ENCODE measurements around the gene TEX2.

Gene TEX2

GRCh38 chr17:64300699-64300965 lies 37.6 kb upstream of the TEX2 start:
- H3K56ac ChIP-seq (ENCODE audit: low read length), result no peak overlapping the region
- WGBS (ENCODE audit: extremely low coverage, insufficient coverage, low lambda C conversion rate), result no CpG with 5 or more reads among the region's 8 CpGs
- no peak overlapping the region for H3K9ac ChIP-seq (ENCODE audit: low read length)
- DNase-seq, result no peak
- no peak overlapping the region for H3K4me2 ChIP-seq (ENCODE audit: low read length)
- no peaks in the 10 kb centered on the region for H3K79me1 ChIP-seq (ENCODE audit: low read length)
- no peak overlapping the region for H4K5ac ChIP-seq (ENCODE audit: low read length)
- H2BK15ac ChIP-seq (replicated peaks; ENCODE audit: low read depth), result no peak overlapping the region
- no peaks in the 10 kb centered on the region for H3K36me3 ChIP-seq (ENCODE audit: control insufficient read depth, insufficient read depth, low read length)
- H2BK5ac ChIP-seq (ENCODE audit: low read length), result no peak overlapping the region
- H3K4ac ChIP-seq (ENCODE audit: low read depth, low read length), result no peak overlapping the region
- H2AK5ac ChIP-seq (ENCODE audit: low read length), result no peak overlapping the region
- H3K4me1 ChIP-seq (ENCODE audit: control insufficient read depth, low read depth, low read length), result no peaks in the 10 kb centered on the region
- H4K8ac ChIP-seq (ENCODE audit: low read depth, low read length), result no peak overlapping the region
- no peak overlapping the region for H3K23ac ChIP-seq (ENCODE audit: low read length)
- no peak overlapping the region for H2BK120ac ChIP-seq (ENCODE audit: low read depth, low read length)
- no peaks in the 10 kb centered on the region for H3K27me3 ChIP-seq (ENCODE audit: insufficient read depth, low read length, poor library complexity)
- H3K4me3 ChIP-seq (ENCODE audit: low read length), result no peak overlapping the region
- no peak overlapping the region for H3K18ac ChIP-seq (ENCODE audit: low read length)
- H3K79me2 ChIP-seq (ENCODE audit: control insufficient read depth, insufficient read depth, low read length), result no peaks in the 10 kb centered on the region
- no peak overlapping the region for H3K27ac ChIP-seq (ENCODE audit: low read depth, low read length)

- no peak overlapping the region for H3K4me2 ChIP-seq (ENCODE audit: low read length)
- no peak overlapping the region for H2BK15ac ChIP-seq (replicated peaks; ENCODE audit: low read depth)
- H4K5ac ChIP-seq (ENCODE audit: low read length), result no peak overlapping the region
- H3K79me2 ChIP-seq (ENCODE audit: control insufficient read depth, insufficient read depth, low read length), result no peaks in the 10 kb centered on the region
- H2BK5ac ChIP-seq (ENCODE audit: low read length), result no peak overlapping the region
- H3K23ac ChIP-seq (ENCODE audit: low read length), result no peak overlapping the region
- no peak overlapping the region for H3K9ac ChIP-seq (ENCODE audit: low read length)
- H3K27me3 ChIP-seq (ENCODE audit: insufficient read depth, low read length, poor library complexity), result no peaks in the 10 kb centered on the region
- no peak overlapping the region for H3K4ac ChIP-seq (ENCODE audit: low read depth, low read length)
- peak; percentile 38 for DNase-seq
- no peak overlapping the region for H2AK5ac ChIP-seq (ENCODE audit: low read length)
- H3K56ac ChIP-seq (ENCODE audit: low read length), result no peak overlapping the region
- no peak overlapping the region for H3K4me3 ChIP-seq (ENCODE audit: low read length)
- H3K36me3 ChIP-seq (ENCODE audit: control insufficient read depth, insufficient read depth, low read length), result no peaks in the 10 kb centered on the region
- no peaks in the 10 kb centered on the region for H3K79me1 ChIP-seq (ENCODE audit: low read length)
- H3K4me1 ChIP-seq (ENCODE audit: control insufficient read depth, low read depth, low read length), result no peaks in the 10 kb centered on the region
- no CpG with 5 or more reads among the region's 8 CpGs for WGBS (ENCODE audit: extremely low coverage, insufficient coverage, low lambda C conversion rate)
- no peak overlapping the region for H2BK120ac ChIP-seq (ENCODE audit: low read depth, low read length)
- no peak overlapping the region for H3K18ac ChIP-seq (ENCODE audit: low read length)
- no peak overlapping the region for H4K8ac ChIP-seq (ENCODE audit: low read depth, low read length)
- H3K27ac ChIP-seq (ENCODE audit: low read depth, low read length), result no peak overlapping the region
These were observed 34.5 kb upstream of the TEX2 start for GRCh38 chr17:64297467-64298088.

- Histone ChIP-seq H3K4ac (ENCODE audit: low read depth, low read length) (no peak overlapping the region), H3K27ac (ENCODE audit: low read depth, low read length) (no peak overlapping the region), H2BK120ac (ENCODE audit: low read depth, low read length) (no peak overlapping the region), H4K8ac (ENCODE audit: low read depth, low read length) (no peak overlapping the region), H3K56ac (ENCODE audit: low read length) (no peak overlapping the region), H2BK15ac (replicated peaks; ENCODE audit: low read depth) (no peak overlapping the region), H3K4me1 (ENCODE audit: control insufficient read depth, low read depth, low read length) (no peaks in the 10 kb centered on the region), H3K4me3 (ENCODE audit: low read length) (no peak overlapping the region), H3K23ac (ENCODE audit: low read length) (no peak overlapping the region), H3K4me2 (ENCODE audit: low read length) (no peak overlapping the region), H3K36me3 (ENCODE audit: control insufficient read depth, insufficient read depth, low read length) (no peaks in the 10 kb centered on the region), H3K27me3 (ENCODE audit: insufficient read depth, low read length, poor library complexity) (no peaks in the 10 kb centered on the region), H3K18ac (ENCODE audit: low read length) (no peak overlapping the region), H2AK5ac (ENCODE audit: low read length) (no peak overlapping the region), H3K79me1 (ENCODE audit: low read length) (no peaks in the 10 kb centered on the region), H4K5ac (ENCODE audit: low read length) (no peak overlapping the region), H2BK5ac (ENCODE audit: low read length) (no peak overlapping the region), H3K79me2 (ENCODE audit: control insufficient read depth, insufficient read depth, low read length) (no peaks in the 10 kb centered on the region), H3K9ac (ENCODE audit: low read length) (no peak overlapping the region)
- WGBS (ENCODE audit: extremely low coverage, insufficient coverage, low lambda C conversion rate), result no CpG with 5 or more reads among the region's 5 CpGs
- DNase-seq, result no peak
These were observed 33.2 kb upstream of the TEX2 start for GRCh38 chr17:64296246-64296645.

GRCh38 chr17:64295146-64295545 lies 32.1 kb upstream of the TEX2 start:
- no peak for DNase-seq
- no peaks in the 10 kb centered on the region for H3K79me2 ChIP-seq (ENCODE audit: control insufficient read depth, insufficient read depth, low read length)
- no peak overlapping the region for H2BK120ac ChIP-seq (ENCODE audit: low read depth, low read length)
- no peak overlapping the region for H4K5ac ChIP-seq (ENCODE audit: low read length)
- H3K27me3 ChIP-seq (ENCODE audit: insufficient read depth, low read length, poor library complexity), result no peaks in the 10 kb centered on the region
- H3K4me2 ChIP-seq (ENCODE audit: low read length), result no peak overlapping the region
- no peak overlapping the region for H3K23ac ChIP-seq (ENCODE audit: low read length)
- H3K4ac ChIP-seq (ENCODE audit: low read depth, low read length), result no peak overlapping the region
- no peak overlapping the region for H4K8ac ChIP-seq (ENCODE audit: low read depth, low read length)
- no peak overlapping the region for H3K9ac ChIP-seq (ENCODE audit: low read length)
- H3K27ac ChIP-seq (ENCODE audit: low read depth, low read length), result no peak overlapping the region
- H2BK5ac ChIP-seq (ENCODE audit: low read length), result no peak overlapping the region
- WGBS (ENCODE audit: extremely low coverage, insufficient coverage, low lambda C conversion rate), result no CpG with 5 or more reads among the region's 3 CpGs
- H3K79me1 ChIP-seq (ENCODE audit: low read length), result no peaks in the 10 kb centered on the region
- no peak overlapping the region for H3K56ac ChIP-seq (ENCODE audit: low read length)
- H2BK15ac ChIP-seq (replicated peaks; ENCODE audit: low read depth), result no peak overlapping the region
- H3K36me3 ChIP-seq (ENCODE audit: control insufficient read depth, insufficient read depth, low read length), result no peaks in the 10 kb centered on the region
- H3K4me3 ChIP-seq (ENCODE audit: low read length), result no peak overlapping the region
- no peak overlapping the region for H3K18ac ChIP-seq (ENCODE audit: low read length)
- H2AK5ac ChIP-seq (ENCODE audit: low read length), result no peak overlapping the region
- no peaks in the 10 kb centered on the region for H3K4me1 ChIP-seq (ENCODE audit: control insufficient read depth, low read depth, low read length)

GRCh38 chr17:64291268-64291851 lies 28.3 kb upstream of the TEX2 start:
- Histone ChIP-seq H3K27me3 (ENCODE audit: insufficient read depth, low read length, poor library complexity) (no peaks in the 10 kb centered on the region), H3K27ac (ENCODE audit: low read depth, low read length) (no peak overlapping the region), H3K23ac (ENCODE audit: low read length) (no peak overlapping the region), H2BK5ac (ENCODE audit: low read length) (no peak overlapping the region), H3K9ac (ENCODE audit: low read length) (no peak overlapping the region), H2AK5ac (ENCODE audit: low read length) (no peak overlapping the region), H2BK120ac (ENCODE audit: low read depth, low read length) (no peak overlapping the region), H3K4me3 (ENCODE audit: low read length) (no peak overlapping the region), H3K4ac (ENCODE audit: low read depth, low read length) (no peak overlapping the region), H3K56ac (ENCODE audit: low read length) (no peak overlapping the region), H3K79me2 (ENCODE audit: control insufficient read depth, insufficient read depth, low read length) (no peaks in the 10 kb centered on the region), H2BK15ac (replicated peaks; ENCODE audit: low read depth) (no peak overlapping the region), H3K4me2 (ENCODE audit: low read length) (no peak overlapping the region), H3K18ac (ENCODE audit: low read length) (no peak overlapping the region), H4K8ac (ENCODE audit: low read depth, low read length) (no peak overlapping the region), H3K4me1 (ENCODE audit: control insufficient read depth, low read depth, low read length) (no peaks in the 10 kb centered on the region), H3K36me3 (ENCODE audit: control insufficient read depth, insufficient read depth, low read length) (no peaks in the 10 kb centered on the region), H4K5ac (ENCODE audit: low read length) (no peak overlapping the region), H3K79me1 (ENCODE audit: low read length) (no peaks in the 10 kb centered on the region)
- WGBS (ENCODE audit: extremely low coverage, insufficient coverage, low lambda C conversion rate), result no CpG with 5 or more reads among the region's 9 CpGs
- peak; percentile 41 for DNase-seq

- Histone ChIP-seq H3K36me3 (ENCODE audit: control insufficient read depth, insufficient read depth, low read length) (no peaks in the 10 kb centered on the region), H3K4me3 (ENCODE audit: low read length) (no peak overlapping the region)
- no CpG with 5 or more reads among the region's 4 CpGs for WGBS (ENCODE audit: extremely low coverage, insufficient coverage, low lambda C conversion rate)
These were observed 26.7 kb upstream of the TEX2 start for GRCh38 chr17:64289741-64290141.

More at GRCh38 chr17:64289741-64290141, 26.7 kb upstream of the TEX2 start:
- H3K23ac ChIP-seq (ENCODE audit: low read length), result no peak overlapping the region
- no peak overlapping the region for H3K4ac ChIP-seq (ENCODE audit: low read depth, low read length)
- H3K27me3 ChIP-seq (ENCODE audit: insufficient read depth, low read length, poor library complexity), result no peaks in the 10 kb centered on the region
- H2BK5ac ChIP-seq (ENCODE audit: low read length), result no peak overlapping the region
- no peak overlapping the region for H3K56ac ChIP-seq (ENCODE audit: low read length)
- H2BK15ac ChIP-seq (replicated peaks; ENCODE audit: low read depth), result no peak overlapping the region
- no peak overlapping the region for H3K9ac ChIP-seq (ENCODE audit: low read length)
- no peak overlapping the region for H4K5ac ChIP-seq (ENCODE audit: low read length)
- no peak overlapping the region for H3K4me2 ChIP-seq (ENCODE audit: low read length)
- H2BK120ac ChIP-seq (ENCODE audit: low read depth, low read length), result no peak overlapping the region
- no peaks in the 10 kb centered on the region for H3K79me2 ChIP-seq (ENCODE audit: control insufficient read depth, insufficient read depth, low read length)
- H3K18ac ChIP-seq (ENCODE audit: low read length), result no peak overlapping the region
- H2AK5ac ChIP-seq (ENCODE audit: low read length), result no peak overlapping the region
- no peaks in the 10 kb centered on the region for H3K4me1 ChIP-seq (ENCODE audit: control insufficient read depth, low read depth, low read length)
- no peak overlapping the region for H4K8ac ChIP-seq (ENCODE audit: low read depth, low read length)
- no peak for DNase-seq
- no peaks in the 10 kb centered on the region for H3K79me1 ChIP-seq (ENCODE audit: low read length)
- H3K27ac ChIP-seq (ENCODE audit: low read depth, low read length), result no peak overlapping the region
